Measurements from ENCODE around the gene METTL14.

Gene METTL14

DNA sequence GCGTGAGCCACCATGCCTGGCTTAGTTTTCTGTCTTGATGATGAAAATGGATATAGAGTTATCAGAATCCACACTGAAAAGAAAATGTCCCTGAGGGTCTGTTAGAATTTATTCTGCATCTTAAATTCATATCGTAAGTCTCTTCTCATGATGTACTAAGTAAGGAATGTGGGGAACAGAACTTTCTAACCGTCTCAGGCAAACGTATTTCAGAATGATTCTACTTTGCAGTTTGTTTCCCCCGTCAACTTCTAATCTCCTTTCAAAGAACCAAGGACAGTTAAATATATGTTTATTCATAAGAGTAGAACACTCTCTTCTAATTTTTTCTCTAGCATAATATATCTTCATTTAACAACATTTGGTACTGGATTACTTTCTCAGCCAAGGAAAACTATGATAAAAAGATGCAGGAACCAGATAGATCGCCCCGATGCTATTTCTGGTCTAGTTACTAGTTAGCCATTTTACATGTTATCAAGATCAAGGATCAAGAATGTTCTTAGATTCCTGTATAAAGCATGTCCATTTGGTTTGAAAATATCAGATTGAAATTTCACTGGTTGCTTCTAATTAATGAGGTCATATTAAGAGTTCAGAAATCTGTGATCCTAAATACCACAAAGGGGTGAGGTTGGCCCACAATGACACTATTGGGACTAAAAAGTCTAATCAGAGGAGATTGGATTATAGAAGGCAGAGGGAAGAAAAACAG lies 49.5 kb downstream of the METTL14 start:
- no peak for DNase-seq (ENCODE audit: low read depth)

DNA sequence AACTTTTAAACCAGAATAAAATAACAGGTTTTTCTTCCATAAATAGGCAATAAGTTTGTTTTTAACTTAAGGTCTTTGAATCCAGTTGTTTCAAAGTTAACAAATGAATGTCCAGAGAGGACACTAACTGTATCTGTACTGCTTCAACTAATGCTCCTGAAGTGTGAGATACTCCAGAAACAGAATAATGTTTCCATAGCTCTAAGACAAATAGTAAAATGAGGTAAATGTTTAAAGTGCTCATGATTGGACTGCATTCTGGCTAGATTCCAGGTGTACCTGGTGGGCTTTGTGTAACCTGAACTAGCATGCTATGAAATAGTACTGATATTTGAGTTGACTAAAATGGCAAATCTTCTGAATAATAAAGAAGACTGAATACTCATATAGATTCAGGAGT lies 51.7 kb downstream of the METTL14 start:
- DNase-seq (ENCODE audit: low read depth): no peak

DNA sequence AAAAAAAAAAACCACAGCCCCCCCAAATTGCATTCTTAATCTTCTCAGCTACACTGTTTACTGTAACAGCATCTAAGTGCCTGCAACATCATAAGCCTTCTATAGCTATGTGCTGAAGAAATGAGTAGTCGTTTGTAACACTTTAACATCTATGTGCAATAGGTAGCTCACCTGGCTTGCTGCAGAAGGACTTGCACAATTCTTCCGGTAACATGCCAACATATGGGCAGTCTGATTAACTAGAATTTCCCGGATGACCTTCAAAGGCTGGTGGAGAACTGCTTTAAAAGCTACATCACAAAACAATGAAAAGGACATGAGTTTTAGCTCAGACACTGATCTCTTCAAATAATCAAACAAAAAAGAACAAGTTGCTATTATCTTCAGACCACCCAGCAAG lies 52.9 kb downstream of the METTL14 start:
- DNase-seq (ENCODE audit: low read depth): no peak

DNA sequence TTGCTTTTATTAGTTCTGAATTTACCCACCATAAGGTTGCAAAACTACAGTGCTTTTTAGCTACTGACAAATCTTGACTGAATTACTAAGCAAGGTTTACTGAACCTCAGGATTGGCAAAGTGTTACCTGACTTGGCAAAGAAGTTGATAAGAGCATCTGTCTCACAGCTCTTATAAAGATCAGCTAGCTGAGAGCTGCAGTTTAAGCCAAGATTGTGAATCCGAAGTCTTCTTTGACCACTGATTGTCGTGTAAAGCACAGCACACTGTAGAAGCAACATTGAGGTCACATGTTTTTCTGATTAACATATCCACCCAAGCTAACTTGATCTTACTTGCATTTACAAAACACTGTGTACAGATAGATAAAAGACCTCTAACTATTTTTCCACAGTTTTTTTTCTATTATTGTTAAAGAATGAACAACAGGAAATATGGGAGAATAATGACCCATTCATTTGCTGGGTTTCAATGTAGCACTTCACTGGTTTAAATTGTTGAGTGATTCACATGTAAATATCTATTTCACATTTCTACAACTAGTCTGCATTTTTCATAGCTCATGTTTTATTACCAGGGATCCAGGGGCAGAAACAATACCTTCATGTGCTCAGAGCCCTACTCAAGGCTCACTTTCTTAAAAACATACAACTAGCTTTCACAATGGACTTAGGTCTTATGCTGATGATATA lies 54.0 kb downstream of the METTL14 start:
- DNase-seq (ENCODE audit: low read depth): no peak

DNA sequence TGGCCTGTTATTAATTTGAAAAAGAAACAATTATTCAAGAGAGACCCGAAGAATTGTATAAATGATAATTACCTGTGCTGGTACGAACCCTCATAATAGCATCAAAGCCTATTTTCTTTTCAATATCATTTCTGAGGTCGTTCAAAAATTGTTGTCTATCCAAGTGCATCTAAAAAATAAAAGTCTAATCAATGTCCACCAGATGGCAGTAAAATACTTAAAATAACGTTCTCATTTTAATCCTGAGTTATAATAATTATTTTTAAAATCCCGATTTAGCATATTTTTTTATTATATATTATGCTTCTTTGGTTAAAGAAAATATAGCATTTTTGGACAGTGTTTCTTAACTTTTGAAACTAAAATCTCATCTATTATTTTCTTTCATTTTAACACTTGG lies 55.7 kb downstream of the METTL14 start:
- no peak for DNase-seq (ENCODE audit: low read depth)

GRCh38 chr4:118741301-118741855 lies 56.2 kb downstream of the METTL14 start:
- no peak for DNase-seq (ENCODE audit: low read depth)

GRCh38 chr4:118742050-118742449 lies 56.9 kb downstream of the METTL14 start:
- DNase-seq (ENCODE audit: low read depth): no peak

- DNase-seq (ENCODE audit: low read depth): no peak
These were observed 58.7 kb downstream of the METTL14 start for GRCh38 chr4:118743867-118744266.

GRCh38 chr4:118745357-118745756 lies 60.2 kb downstream of the METTL14 start:
- no peak for DNase-seq (ENCODE audit: low read depth)

DNA sequence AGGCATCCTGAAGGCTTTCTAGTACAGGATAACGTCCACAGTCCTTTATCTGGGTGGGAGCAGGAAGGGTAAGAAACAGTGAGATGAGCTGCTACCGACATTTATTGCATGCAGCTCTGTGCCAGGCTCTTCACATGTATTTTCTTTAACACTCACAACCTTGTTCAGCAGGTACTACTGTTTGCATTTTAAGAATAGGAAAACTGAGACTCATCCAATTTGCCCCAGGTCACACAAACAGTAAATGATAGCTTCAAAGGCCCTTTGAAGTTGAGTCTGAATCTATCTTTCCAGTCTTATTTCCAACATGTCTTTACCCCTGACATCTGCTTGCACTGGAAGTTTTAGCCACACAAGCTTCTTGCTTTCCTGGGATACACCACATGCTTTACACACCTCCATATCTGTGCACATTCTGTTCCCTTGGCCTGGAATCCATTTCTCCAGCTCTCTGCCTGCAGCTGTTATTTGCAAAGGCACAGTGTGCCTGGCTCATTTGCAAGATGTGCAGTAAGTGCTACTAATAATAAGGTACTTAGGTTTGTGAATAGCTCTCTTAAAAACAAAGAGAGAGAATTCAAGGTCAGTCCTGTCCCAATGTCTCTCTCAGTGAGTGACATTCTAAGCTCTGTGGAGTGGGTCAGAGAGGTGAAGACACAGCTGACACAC lies 61.2 kb downstream of the METTL14 start:
- DNase-seq (ENCODE audit: low read depth): no peak

- no peak for DNase-seq (ENCODE audit: low read depth)
These were observed 64.3 kb downstream of the METTL14 start for GRCh38 chr4:118749347-118749988.

- no peak for DNase-seq (ENCODE audit: low read depth)
These were observed 66.6 kb downstream of the METTL14 start for GRCh38 chr4:118751629-118752323.

DNA sequence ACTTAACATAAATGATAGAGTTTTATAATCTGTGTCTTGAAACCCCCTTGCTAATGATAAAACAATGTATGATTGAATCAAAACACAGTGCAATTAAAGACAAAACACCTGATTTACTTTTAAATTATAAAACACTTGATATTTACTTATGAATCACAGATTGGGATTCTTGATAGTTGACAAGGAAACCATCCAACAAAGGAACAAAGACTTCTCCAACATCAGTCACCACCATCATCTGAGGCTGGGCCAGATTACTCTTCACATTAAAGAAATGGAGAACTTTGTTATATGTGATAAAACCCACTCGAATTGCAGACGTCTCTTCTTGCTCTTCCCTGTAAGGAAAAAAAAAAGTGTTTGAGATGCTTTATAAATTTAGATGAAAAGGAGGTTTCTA lies 67.4 kb downstream of the METTL14 start:
- no peak for DNase-seq (ENCODE audit: low read depth)

GRCh38 chr4:118753096-118753495 lies 67.9 kb downstream of the METTL14 start:
- DNase-seq (ENCODE audit: low read depth): no peak

DNA sequence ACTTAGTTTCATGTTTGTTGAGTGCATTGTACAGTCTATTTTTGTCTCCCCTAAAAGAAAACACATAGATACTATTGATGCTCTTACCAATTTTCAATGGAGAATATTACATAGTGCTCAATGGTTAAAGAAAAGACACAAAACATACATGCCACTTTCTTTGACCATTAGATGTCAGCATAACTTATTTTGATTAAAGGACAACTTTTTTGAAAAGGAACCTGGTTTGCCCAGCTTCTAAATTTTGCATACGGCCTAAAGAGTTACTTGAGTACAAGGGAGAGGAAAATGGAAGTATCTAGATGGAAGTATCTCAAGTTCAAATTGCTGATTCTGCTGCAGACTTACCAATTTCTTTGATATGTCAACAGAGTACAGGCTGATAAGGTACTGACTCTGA lies 68.5 kb downstream of the METTL14 start:
- DNase-seq (ENCODE audit: low read depth): no peak

- no peak for DNase-seq (ENCODE audit: low read depth)
These were observed 69.7 kb downstream of the METTL14 start for GRCh38 chr4:118754890-118755289.

DNA sequence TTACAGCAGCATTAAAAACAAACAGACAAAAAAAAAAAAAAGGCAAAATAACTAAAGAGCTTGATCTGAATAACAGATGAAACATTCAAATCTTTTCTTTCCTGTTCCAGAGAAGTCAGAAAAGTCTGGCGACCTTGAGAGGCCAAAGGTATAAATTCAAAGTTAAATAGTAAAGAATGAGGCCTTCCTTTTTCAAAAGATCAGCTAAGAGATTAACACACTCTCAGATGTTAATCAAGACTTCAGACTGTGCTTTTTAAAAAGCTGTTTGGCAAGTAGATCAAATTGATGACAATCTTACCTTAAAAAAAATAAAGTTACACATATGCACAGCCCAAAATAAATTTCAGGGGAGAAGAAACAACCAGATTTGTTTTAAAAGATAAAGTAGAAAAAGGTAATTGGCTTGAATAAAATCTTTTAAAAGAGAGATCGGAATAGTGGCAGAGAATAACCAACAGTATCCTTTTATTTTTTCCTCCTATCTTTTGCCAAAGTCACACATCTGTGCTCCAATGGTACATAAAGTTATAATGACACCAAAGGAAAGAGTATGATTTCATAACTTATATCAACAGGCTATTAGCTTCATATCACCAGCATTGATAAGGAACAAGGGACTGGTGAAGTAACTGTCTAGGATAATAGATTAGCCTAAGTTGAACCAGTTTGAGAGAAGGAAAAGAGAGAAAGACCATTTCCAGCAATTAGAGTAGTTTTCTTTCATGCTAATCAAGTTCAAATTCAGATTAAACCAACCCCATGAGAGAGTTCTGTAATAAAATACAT lies 70.4 kb downstream of the METTL14 start:
- no peak for DNase-seq (ENCODE audit: low read depth)

DNA sequence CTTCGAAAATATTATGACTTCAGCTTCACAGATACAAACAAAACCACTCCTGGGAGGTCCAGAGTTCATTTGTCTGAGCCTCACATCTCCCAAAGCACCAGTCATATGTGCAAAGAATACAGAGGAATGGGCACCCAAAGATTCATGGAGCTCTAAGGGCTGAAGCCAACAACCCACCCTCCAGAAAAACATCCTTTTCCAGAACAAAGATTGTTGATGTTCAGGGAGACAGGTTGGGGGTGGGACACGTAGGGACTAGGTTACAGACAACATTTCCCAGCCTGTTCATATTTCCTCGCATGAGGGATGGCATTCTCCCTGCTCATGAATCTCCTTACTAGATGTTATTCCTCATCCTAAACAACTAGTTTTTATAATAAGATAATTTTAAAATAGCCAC lies 71.2 kb downstream of the METTL14 start:
- no peak for DNase-seq (ENCODE audit: low read depth)

GRCh38 chr4:118756958-118757357 lies 71.8 kb downstream of the METTL14 start:
- DNase-seq (ENCODE audit: low read depth): no peak

DNA sequence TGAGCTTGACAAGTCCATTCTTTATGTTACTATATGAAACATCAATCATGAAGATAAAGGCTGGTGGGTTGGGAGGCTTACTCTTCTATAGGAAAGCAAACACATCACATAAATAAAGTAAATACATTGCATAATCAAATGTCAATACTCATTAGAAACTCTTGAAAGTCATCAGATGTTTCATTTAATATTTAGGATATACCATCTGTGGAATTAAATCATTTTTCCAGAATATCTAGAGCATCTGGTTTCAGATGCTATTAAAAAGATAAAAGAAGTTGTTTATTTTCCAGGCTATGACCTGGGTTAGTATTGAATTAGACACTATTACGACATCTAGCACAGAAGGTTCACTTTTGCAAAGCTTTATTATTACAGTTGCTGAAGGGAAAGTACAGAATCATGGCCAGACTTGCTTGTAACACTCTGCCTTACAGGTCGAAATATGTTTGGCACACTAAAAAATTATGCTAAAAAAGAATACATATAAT lies 72.6 kb downstream of the METTL14 start:
- no peak for DNase-seq (ENCODE audit: low read depth)

DNA sequence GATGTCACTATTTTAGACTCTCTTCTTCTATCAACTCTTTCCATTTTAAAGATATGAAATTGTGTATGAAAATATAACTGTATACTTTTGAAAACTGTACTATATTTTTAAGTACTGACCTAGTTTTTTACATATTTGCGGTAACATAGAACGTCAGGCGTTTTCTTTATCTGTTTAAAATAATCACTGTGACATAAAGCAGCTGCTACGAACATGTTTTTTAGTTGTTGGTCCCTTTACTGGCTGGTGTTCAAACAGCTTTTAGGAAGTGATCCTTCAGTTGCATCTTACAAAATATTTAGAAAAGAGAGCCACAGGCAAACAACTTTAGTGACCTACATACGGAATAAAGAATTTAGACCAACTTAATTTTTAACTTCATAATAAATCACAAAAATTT lies 73.1 kb downstream of the METTL14 start:
- no peak for DNase-seq (ENCODE audit: low read depth)

Measured in activated T-helper 9 cell treated with anti-CD3 and anti-CD28 coated beads, Interleukin-2, amount 50 U/mL, for 16 hours (primary cell).